Activated CD4-positive, alpha-beta memory T cell treated with anti-CD3 and anti-CD28 coated beads for 36 hours (primary cell): ENCODE data around the gene PODXL2. TPM values are rescaled to one million over a fixed set of nuclear protein-coding genes. Genes with fewer than 3 reads are reported as not detected.

Source experiments
- CTCF ChIA-PET: fragments of 350-600 bp; sonication (Branson Sonifier 250); formaldehyde crosslinking; loops from one replicate; lab custom pipeline; 2021; ENCODE audit warnings: antibody characterized with exemption, inconsistent platforms; lab: Charles Lee
- POLR2A ChIA-PET: fragments of 350-600 bp; sonication (Branson Sonifier 250); formaldehyde crosslinking; loops from one replicate; lab custom pipeline; 2021; ENCODE audit warnings: antibody characterized with exemption; lab: Charles Lee
- DNase-seq: peaks from one replicate; pipeline ENCODE4 v3.0.0-alpha.2; 2020
- H3K27ac Mint-ChIP-seq: one replicate; pipeline ENCODE4 v1.8.0; 2021; ENCODE audit warnings: mixed read lengths
- H3K27me3 Mint-ChIP-seq: one replicate; pipeline ENCODE4 v1.8.0; 2021; ENCODE audit warnings: mixed read lengths
- H3K36me3 Mint-ChIP-seq: one replicate; pipeline ENCODE4 v1.8.0; 2021; ENCODE audit warnings: mixed read lengths
- H3K4me1 Mint-ChIP-seq: one replicate; pipeline ENCODE4 v1.8.0; 2021; ENCODE audit warnings: low read depth, mixed read lengths
- H3K4me3 Mint-ChIP-seq: one replicate; pipeline ENCODE4 v1.8.0; 2021; ENCODE audit warnings: mild to moderate bottlenecking, mixed read lengths
- H3K9me3 Mint-ChIP-seq: one replicate; pipeline ENCODE4 v1.8.0; 2021; ENCODE audit warnings: mixed read lengths
- intact Hi-C: fragments of 100-400 bp; cut with micrococcal nuclease; formaldehyde crosslinking; loops from one replicate; pipeline ENCODE4 v1.15.1; 2023
- total RNA-seq, 2 experiments: library from RNA; stranded (reverse); gene quantifications; one replicate each; pipeline ENCODE4 v1.2.3, GENCODE V29; 2021

The PODXL2 gene
- total RNA-seq, 2 experiments from 2014 or later = 1.2 to 1.3 TPM

- Mint-ChIP-seq H3K27me3 (peaks cover 2% of the 10 kb centered on the region), H3K4me3 (no peak overlapping the region), H3K4me1 (no peaks in the 10 kb centered on the region), H3K36me3 (no peaks in the 10 kb centered on the region), H3K9me3 (no peaks in the 10 kb centered on the region), H3K27ac (no peak overlapping the region)
- POLR2A ChIA-PET = no interaction called here
- peak; percentile 49 for DNase-seq
- intact Hi-C loops = no loop called here
- CTCF ChIA-PET = interaction anchor here (1.4 to 1.8 kb wide), 2 partner anchors 13 to 62 kb away, joined by 3 to 5 read pairs; no protein-coding TSS in a partner anchor
Measured at GRCh38 chr3:127637546-127637945, 8.6 kb downstream of the PODXL2 start.

GRCh38 chr3:127637971-127638370, 9.0 kb downstream of the PODXL2 start:
- no peaks in the 10 kb centered on the region for H3K9me3 Mint-ChIP-seq
- peaks cover 2% of the 10 kb centered on the region for H3K27me3 Mint-ChIP-seq
- intact Hi-C loops = no loop called here
- no peaks in the 10 kb centered on the region for H3K4me1 Mint-ChIP-seq
- H3K4me3 Mint-ChIP-seq = no peak overlapping the region
- no peaks in the 10 kb centered on the region for H3K36me3 Mint-ChIP-seq
- CTCF ChIA-PET = interaction anchor here (1.4 kb wide), 1 partner anchor 13 kb away, joined by 3 read pairs; no protein-coding TSS in a partner anchor
- DNase-seq = no peak
- POLR2A ChIA-PET = no interaction called here
- H3K27ac Mint-ChIP-seq = no peak overlapping the region

- Mint-ChIP-seq H3K9me3 (no peaks in the 10 kb centered on the region), H3K4me3 (no peak overlapping the region), H3K27ac (no peak overlapping the region), H3K4me1 (no peaks in the 10 kb centered on the region), H3K36me3 (no peaks in the 10 kb centered on the region), H3K27me3 (no peaks in the 10 kb centered on the region)
- DNase-seq = no peak
- intact Hi-C loops = no loop called here
- ChIA-PET POLR2A (no interaction called here), CTCF (interaction anchor here (1.0 kb wide), 1 partner anchor 64 kb away, joined by 3 read pairs; no protein-coding TSS in a partner anchor)
Measured at GRCh38 chr3:127639173-127640041, 10.4 kb downstream of the PODXL2 start.

GRCh38 chr3:127640042-127640355, 11.0 kb downstream of the PODXL2 start:
- Mint-ChIP-seq H3K27ac (no peak overlapping the region), H3K36me3 (no peaks in the 10 kb centered on the region), H3K4me3 (no peak overlapping the region), H3K27me3 (no peaks in the 10 kb centered on the region), H3K9me3 (no peaks in the 10 kb centered on the region), H3K4me1 (no peaks in the 10 kb centered on the region)
- ChIA-PET POLR2A (no interaction called here), CTCF (interaction anchor here (1.0 kb wide), 1 partner anchor 65 kb away, joined by 3 read pairs; no protein-coding TSS in a partner anchor)
- no peak for DNase-seq
- intact Hi-C loops = no loop called here

- no peak for DNase-seq
- H3K36me3 Mint-ChIP-seq = no peaks in the 10 kb centered on the region
- H3K27ac Mint-ChIP-seq = no peak overlapping the region
- H3K4me3 Mint-ChIP-seq = no peak overlapping the region
- no peaks in the 10 kb centered on the region for H3K4me1 Mint-ChIP-seq
- CTCF ChIA-PET = interaction anchor here (0.9 kb wide), 1 partner anchor 70 kb away, joined by 3 read pairs; no protein-coding TSS in a partner anchor
- H3K9me3 Mint-ChIP-seq = no peaks in the 10 kb centered on the region
- H3K27me3 Mint-ChIP-seq = no peaks in the 10 kb centered on the region
- POLR2A ChIA-PET = no interaction called here
- intact Hi-C loops = no loop called here
Measured at GRCh38 chr3:127644641-127645370, 15.8 kb downstream of the PODXL2 start.

- DNase-seq = no peak
- CTCF ChIA-PET = no interaction called here
- intact Hi-C loops = no loop called here
- no peak overlapping the region for H3K4me3 Mint-ChIP-seq
- no peaks in the 10 kb centered on the region for H3K4me1 Mint-ChIP-seq
- POLR2A ChIA-PET = no interaction called here
- H3K27ac Mint-ChIP-seq = no peak overlapping the region
- H3K36me3 Mint-ChIP-seq = no peaks in the 10 kb centered on the region
- H3K9me3 Mint-ChIP-seq = no peaks in the 10 kb centered on the region
- H3K27me3 Mint-ChIP-seq = no peaks in the 10 kb centered on the region
Measured at GRCh38 chr3:127645371-127646015, 16.5 kb downstream of the PODXL2 start.

- H3K36me3 Mint-ChIP-seq = no peaks in the 10 kb centered on the region
- ChIA-PET POLR2A (no interaction called here), CTCF (no interaction called here)
- DNase-seq = no peak
- H3K27ac Mint-ChIP-seq = no peak overlapping the region
- no peaks in the 10 kb centered on the region for H3K9me3 Mint-ChIP-seq
- no peaks in the 10 kb centered on the region for H3K4me1 Mint-ChIP-seq
- no peak overlapping the region for H3K4me3 Mint-ChIP-seq
- no peaks in the 10 kb centered on the region for H3K27me3 Mint-ChIP-seq
- intact Hi-C loops = no loop called here
Measured at GRCh38 chr3:127646501-127647046, 17.6 kb downstream of the PODXL2 start.

- H3K9me3 Mint-ChIP-seq = no peaks in the 10 kb centered on the region
- no peak overlapping the region for H3K27ac Mint-ChIP-seq
- H3K4me3 Mint-ChIP-seq = no peak overlapping the region
- intact Hi-C loops = no loop called here
- ChIA-PET CTCF (interaction anchor here (1.4 kb wide), 1 partner anchor 47 kb away, joined by 3 read pairs; no protein-coding TSS in a partner anchor), POLR2A (no interaction called here)
- DNase-seq = no peak
- H3K36me3 Mint-ChIP-seq = no peaks in the 10 kb centered on the region
- no peaks in the 10 kb centered on the region for H3K4me1 Mint-ChIP-seq
- no peaks in the 10 kb centered on the region for H3K27me3 Mint-ChIP-seq
Measured at GRCh38 chr3:127647166-127647844, 18.3 kb downstream of the PODXL2 start.

- POLR2A ChIA-PET = no interaction called here
- no peaks in the 10 kb centered on the region for H3K9me3 Mint-ChIP-seq
- H3K4me3 Mint-ChIP-seq = no peak overlapping the region
- H3K27me3 Mint-ChIP-seq = no peaks in the 10 kb centered on the region
- H3K36me3 Mint-ChIP-seq = no peaks in the 10 kb centered on the region
- no peak overlapping the region for H3K27ac Mint-ChIP-seq
- CTCF ChIA-PET = interaction anchor here (1.4 kb wide), 1 partner anchor 47 kb away, joined by 3 read pairs; no protein-coding TSS in a partner anchor
- intact Hi-C loops = no loop called here
- no peak for DNase-seq
- no peaks in the 10 kb centered on the region for H3K4me1 Mint-ChIP-seq
Measured at GRCh38 chr3:127647845-127648204, 18.8 kb downstream of the PODXL2 start.

- no peak overlapping the region for H3K27ac Mint-ChIP-seq
- ChIA-PET POLR2A (no interaction called here), CTCF (no interaction called here)
- no peaks in the 10 kb centered on the region for H3K4me1 Mint-ChIP-seq
- no peaks in the 10 kb centered on the region for H3K36me3 Mint-ChIP-seq
- intact Hi-C loops = loop anchor here (5.0 kb wide), 1 partner anchor 322 kb away; no protein-coding TSS in a partner anchor
- no peaks in the 10 kb centered on the region for H3K27me3 Mint-ChIP-seq
- H3K9me3 Mint-ChIP-seq = no peaks in the 10 kb centered on the region
- DNase-seq = no peak
- no peak overlapping the region for H3K4me3 Mint-ChIP-seq
Measured at GRCh38 chr3:127650236-127650635, 21.3 kb downstream of the PODXL2 start.

GRCh38 chr3:127651516-127652172, 22.7 kb downstream of the PODXL2 start:
- Mint-ChIP-seq H3K36me3 (no peaks in the 10 kb centered on the region), H3K4me1 (no peaks in the 10 kb centered on the region), H3K4me3 (no peak overlapping the region), H3K27ac (no peak overlapping the region), H3K27me3 (no peaks in the 10 kb centered on the region), H3K9me3 (no peaks in the 10 kb centered on the region)
- intact Hi-C loops = loop anchor here (5.0 kb wide), 1 partner anchor 321 kb away; no protein-coding TSS in a partner anchor
- ChIA-PET CTCF (interaction anchor here (0.7 to 2.3 kb wide), 4 partner anchors 43 to 482 kb away, joined by 3 to 11 read pairs (median 3); no protein-coding TSS in a partner anchor), POLR2A (interaction anchor here (0.6 kb wide), 1 partner anchor 1008 kb away, joined by 3 read pairs; no protein-coding TSS in a partner anchor)
- no peak for DNase-seq
